ENCODE results near the gene CADPS. TPM values are rescaled to one million over a fixed set of nuclear protein-coding genes. Genes with fewer than 3 reads are reported as not detected.
A peak's percentile ranks its signal among the peaks of the same experiment; 100 is the strongest.

CADPS gene
- polyA plus RNA-seq, 1 donor (not counting 4 experiments of a cell fraction or from before 2014, with no cell fraction given): not detected

- DNase-seq (ENCODE audit: low read depth, low spot score): no peak
- Histone ChIP-seq H3K4me3 (ENCODE audit: control insufficient read depth in 2 of 3, extremely low read depth in 1 of 3, insufficient read depth in 2 of 3, low read depth in 1 of 3, low read length in 3 of 3) (no peak overlapping the region), H3K9me1 (ENCODE audit: control insufficient read depth, extremely low read depth, insufficient read depth, low read length) (no peaks in the 10 kb centered on the region), H3K4me1 (ENCODE audit: control insufficient read depth, extremely low read depth, insufficient read depth, low read length) (no peaks in the 10 kb centered on the region), H3K9ac (ENCODE audit: control insufficient read depth, extremely low read depth, insufficient read depth, low read length) (no peak overlapping the region), H3K36me3 (ENCODE audit: control insufficient read depth in 2 of 2, extremely low read depth in 1 of 2, insufficient read depth in 2 of 2, low read length in 2 of 2) (no peaks in the 10 kb centered on the region), H3K79me2 (ENCODE audit: control insufficient read depth, insufficient read depth, low read length) (no peaks in the 10 kb centered on the region), H3K9me3 (ENCODE audit: control insufficient read depth, low read depth, low read length) (no peaks in the 10 kb centered on the region), H3K4me2 (ENCODE audit: control insufficient read depth, extremely low read depth, insufficient read depth, low read depth, low read length) (no peak overlapping the region), H3K27ac (ENCODE audit: control insufficient read depth, insufficient read depth, low read length) (no peak overlapping the region), H3K27me3 (ENCODE audit: control insufficient read depth, extremely low read depth, insufficient read depth, low read length) (peaks cover 9% of the 10 kb centered on the region), H2AFZ (ENCODE audit: control insufficient read depth, low read length) (no peak overlapping the region), H4K20me1 (ENCODE audit: control insufficient read depth, extremely low read depth, insufficient read depth, low read length) (no peaks in the 10 kb centered on the region)
- dilution Hi-C loops (cut with MboI; ENCODE audit: extremely low pct_ligation_motif_present, low sequenced_read_pairs): no loop called here
- TF ChIP-seq EZH2 (IDR thresholded peaks at IDR 0.05; ENCODE audit: low read length) (no peak), CTCF (optimal IDR thresholded peaks at IDR 0.05 in 1 of 3, IDR thresholded peaks at IDR 0.05 in 1 of 3, conservative IDR thresholded peaks at IDR 0.05 in 1 of 3; ENCODE audit: extremely low read depth in 1 of 3, insufficient read depth in 2 of 3, low read length in 3 of 3) (no peak)
- no peak for FAIRE-seq
Measured at GRCh38 chr3:62501289-62501668, 373.9 kb downstream of the CADPS start.

GRCh38 chr3:62500556-62501288 lies 374.5 kb downstream of the CADPS start:
- Histone ChIP-seq H3K4me2 (ENCODE audit: control insufficient read depth, extremely low read depth, insufficient read depth, low read depth, low read length) (no peak overlapping the region), H3K79me2 (ENCODE audit: control insufficient read depth, insufficient read depth, low read length) (no peaks in the 10 kb centered on the region), H3K9ac (ENCODE audit: control insufficient read depth, extremely low read depth, insufficient read depth, low read length) (no peak overlapping the region), H3K4me3 (ENCODE audit: control insufficient read depth in 2 of 3, extremely low read depth in 1 of 3, insufficient read depth in 2 of 3, low read depth in 1 of 3, low read length in 3 of 3) (no peak overlapping the region), H4K20me1 (ENCODE audit: control insufficient read depth, extremely low read depth, insufficient read depth, low read length) (no peaks in the 10 kb centered on the region), H2AFZ (ENCODE audit: control insufficient read depth, low read length) (no peak overlapping the region), H3K27me3 (ENCODE audit: control insufficient read depth, extremely low read depth, insufficient read depth, low read length) (peaks cover 9% of the 10 kb centered on the region), H3K4me1 (ENCODE audit: control insufficient read depth, extremely low read depth, insufficient read depth, low read length) (no peaks in the 10 kb centered on the region), H3K27ac (ENCODE audit: control insufficient read depth, insufficient read depth, low read length) (no peak overlapping the region), H3K9me1 (ENCODE audit: control insufficient read depth, extremely low read depth, insufficient read depth, low read length) (no peaks in the 10 kb centered on the region), H3K9me3 (ENCODE audit: control insufficient read depth, low read depth, low read length) (no peaks in the 10 kb centered on the region), H3K36me3 (ENCODE audit: control insufficient read depth in 2 of 2, extremely low read depth in 1 of 2, insufficient read depth in 2 of 2, low read length in 2 of 2) (no peaks in the 10 kb centered on the region)
- TF ChIP-seq EZH2 (IDR thresholded peaks at IDR 0.05; ENCODE audit: low read length): no peak
- peak in 1 of 3 experiments; percentile 3 for TF ChIP-seq CTCF (optimal IDR thresholded peaks at IDR 0.05 in 1 of 3, IDR thresholded peaks at IDR 0.05 in 1 of 3, conservative IDR thresholded peaks at IDR 0.05 in 1 of 3; ENCODE audit: extremely low read depth in 1 of 3, insufficient read depth in 2 of 3, low read length in 3 of 3)
- FAIRE-seq (no peak), DNase-seq (ENCODE audit: low read depth, low spot score) (no peak)
- dilution Hi-C loops (cut with MboI; ENCODE audit: extremely low pct_ligation_motif_present, low sequenced_read_pairs): no loop called here
